HepG2 (cell line): ENCODE data around the gene NELFB. TPM values are rescaled to one million over a fixed set of nuclear protein-coding genes. Genes with fewer than 3 reads are reported as not detected.

Source experiments
- ARID4A ChIP-seq: sonication (generic); formaldehyde crosslinking; IDR thresholded peaks from 2 replicates; pipeline ENCODE4 v1.5.0; 2020; ENCODE audit warnings: mild to moderate bottlenecking, missing genetic modification reagents, borderline replicate concordance
- IRF2 ChIP-seq: IDR thresholded peaks from 2 replicates; pipeline ENCODE4 v1.6.1; 2018; ENCODE audit warnings: missing genetic modification reagents, missing compliant biosample characterization
- RAD51 ChIP-seq: fragments of 450-650 bp; IDR thresholded peaks from 2 replicates; pipeline ENCODE4 v1.6.1; 2016; ENCODE audit warnings: borderline replicate concordance
- SRSF1 ChIP-seq: fragments of 200-400 bp; formaldehyde crosslinking; optimal IDR thresholded peaks from 2 replicates; pipeline ENCODE3; 2017; ENCODE audit warnings: mild to moderate bottlenecking, low read depth, low read length, moderate library complexity
- ZBTB10 ChIP-seq: sonication (generic); formaldehyde crosslinking; IDR thresholded peaks from 2 replicates; pipeline ENCODE4 v1.4.0; 2020; ENCODE audit warnings: missing genetic modification reagents, borderline replicate concordance
- ZBTB7B ChIP-seq: sonication (generic); formaldehyde crosslinking; IDR thresholded peaks from 2 replicates; pipeline ENCODE4 v1.4.0; 2020; ENCODE audit warnings: missing genetic modification reagents
- ZNF282 ChIP-seq: fragments of 450-650 bp; IDR thresholded peaks from 2 replicates; pipeline ENCODE4 v1.6.1; 2018; ENCODE audit not compliant: partially characterized antibody
- ZNF33A ChIP-seq: sonication (generic); formaldehyde crosslinking; IDR thresholded peaks from 2 replicates; pipeline ENCODE4 v1.5.1; 2020; ENCODE audit warnings: missing genetic modification reagents, mild to moderate bottlenecking, moderate library complexity, borderline replicate concordance
- ZNF546 ChIP-seq: sonication (generic); formaldehyde crosslinking; conservative IDR thresholded peaks from 2 replicates; pipeline ENCODE4 v1.8.1; 2023; ENCODE audit warnings: mild to moderate bottlenecking, missing genetic modification reagents
- ZNF607 ChIP-seq: sonication (generic); formaldehyde crosslinking; IDR thresholded peaks from 2 replicates; pipeline ENCODE4 v1.5.1; 2020; ENCODE audit warnings: missing genetic modification reagents, mild to moderate bottlenecking, borderline replicate concordance
- ZNF614 ChIP-seq: IDR thresholded peaks from 2 replicates; pipeline ENCODE4 v1.6.1; 2018; ENCODE audit warnings: missing biosample characterization, missing genetic modification reagents, inconsistent platforms, borderline replicate concordance
- ZNF652 ChIP-seq: IDR thresholded peaks from 2 replicates; pipeline ENCODE4 v1.6.1; 2016; ENCODE audit warnings: low read depth, borderline replicate concordance
- ZNF747 ChIP-seq: sonication (generic); formaldehyde crosslinking; IDR thresholded peaks from 2 replicates; pipeline ENCODE4 v1.8.1; 2023; ENCODE audit warnings: missing genetic modification reagents, mild to moderate bottlenecking, borderline replicate concordance
- ZNF839 ChIP-seq: sonication (generic); formaldehyde crosslinking; IDR thresholded peaks from 2 replicates; pipeline ENCODE4 v1.4.0; 2020; ENCODE audit warnings: missing genetic modification reagents, mild to moderate bottlenecking, borderline replicate concordance
- polyA plus RNA-seq, 8 experiments: library from polyadenylated mRNA; depleted of rRNA in 3 of 8; stranded (reverse) in 7 of 8; unstranded in 1 of 8; fragments of >200 nt; fragmentation: Illumina TruSeq in 4 of 8; extraction: Trizol in 4 of 8; gene quantifications; 2 replicates each; pipeline versions ENCODE4 v1.2.1 to v1.2.3, GENCODE V29; 2011 to 2016; ENCODE audit warnings: low read depth in 4 of 8, missing spikeins in 1 of 8, mixed read lengths in 1 of 8; ENCODE audit not compliant: insufficient read depth in 1 of 8
- total RNA-seq, 5 experiments: library from RNA; depleted of rRNA; stranded (reverse); fragments of >200 nt; fragmentation: Illumina TruSeq; extraction: Trizol; gene quantifications; 2 replicates each; pipeline ENCODE4 v1.2.3, GENCODE V29; 2016; ENCODE audit warnings: low read depth in 1 of 5
- TF ChIP-seq, protein P1 (sequence below): sonication (generic); formaldehyde crosslinking; IDR thresholded peaks from 2 replicates; pipeline ENCODE4 v1.5.1; 2020; ENCODE audit warnings: missing genetic modification reagents, mild to moderate bottlenecking, borderline replicate concordance

Gene NELFB
- total and polyA plus RNA-seq, 2 of the 13 experiments (the other 11 are each of a cell fraction or from before 2014, with no cell fraction given), result 26.5 to 45.8 TPM

GRCh38 chr9:137276473-137277328, 21.6 kb downstream of the NELFB start (continued):
- TF ChIP-seq ZBTB7B (CRISPR knock-in tag), result peak; percentile 13
- no peak for TF ChIP-seq SRSF1
- TF ChIP-seq, protein P1, sequence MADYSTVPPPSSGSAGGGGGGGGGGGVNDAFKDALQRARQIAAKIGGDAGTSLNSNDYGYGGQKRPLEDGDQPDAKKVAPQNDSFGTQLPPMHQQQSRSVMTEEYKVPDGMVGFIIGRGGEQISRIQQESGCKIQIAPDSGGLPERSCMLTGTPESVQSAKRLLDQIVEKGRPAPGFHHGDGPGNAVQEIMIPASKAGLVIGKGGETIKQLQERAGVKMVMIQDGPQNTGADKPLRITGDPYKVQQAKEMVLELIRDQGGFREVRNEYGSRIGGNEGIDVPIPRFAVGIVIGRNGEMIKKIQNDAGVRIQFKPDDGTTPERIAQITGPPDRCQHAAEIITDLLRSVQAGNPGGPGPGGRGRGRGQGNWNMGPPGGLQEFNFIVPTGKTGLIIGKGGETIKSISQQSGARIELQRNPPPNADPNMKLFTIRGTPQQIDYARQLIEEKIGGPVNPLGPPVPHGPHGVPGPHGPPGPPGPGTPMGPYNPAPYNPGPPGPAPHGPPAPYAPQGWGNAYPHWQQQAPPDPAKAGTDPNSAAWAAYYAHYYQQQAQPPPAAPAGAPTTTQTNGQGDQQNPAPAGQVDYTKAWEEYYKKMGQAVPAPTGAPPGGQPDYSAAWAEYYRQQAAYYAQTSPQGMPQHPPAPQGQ (CRISPR knock-in tag), result no peak
- TF ChIP-seq ZNF282, result no peak
- TF ChIP-seq ZNF546 (CRISPR knock-in tag), result peak; percentile 38; the same call in 1 of the 2 replicates
- TF ChIP-seq RAD51, result no peak
- TF ChIP-seq ZNF614, result no peak
- no peak for TF ChIP-seq ZNF839 (CRISPR knock-in tag)
- TF ChIP-seq ZNF33A (CRISPR knock-in tag), result no peak
- TF ChIP-seq ARID4A, result no peak
- peak; percentile 19; the same call in 1 of the 2 replicates for TF ChIP-seq ZNF747 (CRISPR knock-in tag)
- TF ChIP-seq ZBTB10 (CRISPR knock-in tag), result peak; percentile 74; the same call in 1 of the 2 replicates
- no peak for TF ChIP-seq ZNF607 (CRISPR knock-in tag)
- no peak for TF ChIP-seq ZNF652
- no peak for TF ChIP-seq IRF2 (CRISPR knock-in tag)
